Lower leg skin (tissue), 4 donors: Measurements from ENCODE around the gene RPS15. TPM values are rescaled to one million over a fixed set of nuclear protein-coding genes. Genes with fewer than 3 reads are reported as not detected.

Experiments used
- DNase-seq, 2 donors: peaks; one replicate each; pipeline ENCODE4 v3.0.0-alpha.2; 2019; ENCODE audit warnings: low spot score in 2 of 2
- H3K4me3 ChIP-seq: fragments of 200-600 bp; sonication (generic); 2 replicates; pipeline ENCODE4 v1.5.1; 2017; ENCODE audit warnings: mild to moderate bottlenecking, low read depth; ENCODE audit not compliant: poor library complexity, severe bottlenecking
- CTCF ChIP-seq, 3 donors: fragments of 450-650 bp; IDR thresholded peaks; one replicate each; pipeline ENCODE4 v1.5.1; 2016; ENCODE audit warnings: antibody characterized with exemption in 3 of 3, mild to moderate bottlenecking in 3 of 3, moderate library complexity in 2 of 3
- POLR2A ChIP-seq, 2 donors: fragments of 450-650 bp; IDR thresholded peaks; one replicate each; pipeline ENCODE4 v1.6.1; 2016 to 2017; ENCODE audit warnings: antibody characterized with exemption in 2 of 2, mild to moderate bottlenecking in 1 of 2, moderate library complexity in 1 of 2
- WGBS, 2 donors: methylation state at CpG; one replicate each; pipeline ENCODE4 v1.1.5; 2018; 5-methylcytosine and 5-hydroxymethylcytosine counted together
- intact Hi-C: fragments of 100-400 bp; cut with DNase I; formaldehyde crosslinking; loops from one replicate; pipeline ENCODE4 v1.15.0; 2023; ENCODE audit warnings: low total_unique reads
- total RNA-seq, 4 donors: library from RNA; depleted of rRNA; stranded (reverse); fragments of >200 nt; gene quantifications; one replicate each; pipeline ENCODE4 v1.1.0, GENCODE V29; 2016

RPS15 gene
- total RNA-seq, 4 donors from 2014 or later, result 2,226 to 7,190 (median 4,396) TPM

- no peak overlapping the region for H3K4me3 ChIP-seq
- intact Hi-C loops, result no loop called here
- no peak for DNase-seq
- 92 to 95% methylated on average over 43 to 46 of the region's 56 CpGs for WGBS, 2 donors
- TF ChIP-seq CTCF (IDR thresholded peaks at IDR 0.05) (no peak), POLR2A (IDR thresholded peaks at IDR 0.05) (no peak)
These were observed 48.8 kb downstream of the RPS15 start for GRCh38 chr19:1486720-1487575.

- no peak for DNase-seq
- TF ChIP-seq POLR2A (IDR thresholded peaks at IDR 0.05), result no peak
- no peak for TF ChIP-seq CTCF (IDR thresholded peaks at IDR 0.05)
- intact Hi-C loops, result no loop called here
- 88 to 93% methylated on average over 30 to 32 of the region's 40 CpGs for WGBS, 2 donors
- H3K4me3 ChIP-seq, result no peak overlapping the region
These were observed 49.5 kb downstream of the RPS15 start for GRCh38 chr19:1487576-1488281.

- TF ChIP-seq POLR2A (IDR thresholded peaks at IDR 0.05) (no peak), CTCF (IDR thresholded peaks at IDR 0.05) (no peak)
- intact Hi-C loops, result no loop called here
- no peak overlapping the region for H3K4me3 ChIP-seq
- no peak for DNase-seq
- WGBS, 2 donors, result 89 to 96% methylated on average over 8 to 10 of the region's 11 CpGs
These were observed 50.0 kb downstream of the RPS15 start for GRCh38 chr19:1488282-1488601.

GRCh38 chr19:1489463-1490310 is 51.5 kb downstream of the RPS15 start:
- no peak for DNase-seq
- 45 to 64% methylated on average over 10 to 24 of the region's 37 CpGs for WGBS, 2 donors
- TF ChIP-seq POLR2A (IDR thresholded peaks at IDR 0.05) (no peak), CTCF (IDR thresholded peaks at IDR 0.05) (no peak)
- H3K4me3 ChIP-seq, result no peak overlapping the region
- intact Hi-C loops, result no loop called here

Other genes with a start within 250 kb of the RPS15 start
- 100 to 1,000 TPM in 1 of 4 donors, 10 to 100 TPM in 3; 74.0 to 106 (median 78.4) TPM for gene STK11, start 232.6 kb upstream of the RPS15 start, total RNA-seq
- 10 to 100 TPM in 3 of 4 donors, 1 to 10 TPM in 1; 8.1 to 16.7 (median 13.6) TPM for gene CBARP, start 200.4 kb upstream of the RPS15 start, total RNA-seq
- gene ATP5F1D, start 196.6 kb upstream of the RPS15 start, total RNA-seq, result 100 to 1,000 TPM; 121 to 198 (median 146) TPM
- gene MIDN, start 189.8 kb upstream of the RPS15 start, total RNA-seq, result 100 to 1,000 TPM in 1 of 4 donors, 10 to 100 TPM in 3; 59.7 to 119 (median 78.7) TPM
- 100 to 1,000 TPM; 496 to 546 (median 545) TPM for gene CIRBP, start 169.1 kb upstream of the RPS15 start, total RNA-seq
- gene FAM174C, start 162.9 kb upstream of the RPS15 start, total RNA-seq, result 10 to 100 TPM; 66.3 to 74.1 (median 68.8) TPM
- gene EFNA2, start 152.5 kb upstream of the RPS15 start, total RNA-seq, result not detected
- 100 to 1,000 TPM; 108 to 217 (median 128) TPM for gene NDUFS7, start 54.5 kb upstream of the RPS15 start, total RNA-seq
- 10 to 100 TPM; 33.8 to 72.0 (median 46.0) TPM for gene GAMT, start 36.9 kb upstream of the RPS15 start, total RNA-seq
- gene DAZAP1, start 30.8 kb upstream of the RPS15 start, total RNA-seq, result 10 to 100 TPM; 28.6 to 60.5 (median 48.2) TPM
- gene APC2, start 11.7 kb downstream of the RPS15 start, total RNA-seq, result 1 to 10 TPM in 1 of 4 donors, under 1 TPM in 2, not detected in 1; 0.11 to 1.1 (median 0.23) TPM
- 10 to 100 TPM; 34.3 to 49.6 (median 45.7) TPM for gene C19orf25, start 40.8 kb downstream of the RPS15 start, total RNA-seq
- 1 to 10 TPM; 1.2 to 6.5 (median 2.9) TPM for gene PCSK4, start 52.0 kb downstream of the RPS15 start, total RNA-seq
- gene REEP6, start 52.8 kb downstream of the RPS15 start, total RNA-seq, result 1 to 10 TPM; 6.3 to 8.8 (median 6.6) TPM
- 1 to 10 TPM in 3 of 4 donors, under 1 TPM in 1; 0.46 to 7.0 (median 4.6) TPM for gene ADAMTSL5, start 74.6 kb downstream of the RPS15 start, total RNA-seq
- gene PLK5, start 85.7 kb downstream of the RPS15 start, total RNA-seq, result under 1 TPM in 2 of 4 donors, not detected in 2; 0.23 to 0.84 TPM
- gene MEX3D, start 129.9 kb downstream of the RPS15 start, total RNA-seq, result 10 to 100 TPM; 37.3 to 44.1 (median 42.2) TPM
- gene MBD3, start 154.5 kb downstream of the RPS15 start, total RNA-seq, result 10 to 100 TPM; 51.7 to 85.7 (median 79.3) TPM
- gene UQCR11, start 167.1 kb downstream of the RPS15 start, total RNA-seq, result 10 to 100 TPM; 24.8 to 71.8 (median 46.1) TPM
- gene TCF3, start 214.2 kb downstream of the RPS15 start, total RNA-seq, result 100 to 1,000 TPM in 1 of 4 donors, 10 to 100 TPM in 3; 61.0 to 105 (median 69.0) TPM